Activated CD4-positive, alpha-beta T cell treated with anti-CD3 and anti-CD28 coated beads, Interleukin-2, amount 10 ng/mL, durations not matched to agents 24 days and 14 days (primary cell): ENCODE results near the gene UTP15. TPM values are rescaled to one million over a fixed set of nuclear protein-coding genes. Genes with fewer than 3 reads are reported as not detected.

Experiments used
- total RNA-seq: library from RNA; stranded (reverse); gene quantifications from 2 replicates; pipeline ENCODE4 v1.2.3, GENCODE V29; 2022

Gene UTP15
- total RNA-seq, 1 donor from 2014 or later, result 59.3 TPM

Other genes starting within 250 kb of the UTP15 start
- gene FOXD1, start 117.0 kb upstream of the UTP15 start, total RNA-seq, result 0.09 and 0.14 TPM in 2 replicates
- 960 and 998 TPM in 2 replicates for gene BTF3, start 67.3 kb upstream of the UTP15 start, total RNA-seq
- gene ANKRA2, start 104 bp upstream of the UTP15 start, total RNA-seq, result 18.5 and 19.7 TPM in 2 replicates
- 0.14 TPM in 1 of 2 replicates, not detected in the other for gene ARHGEF28, start 60.5 kb downstream of the UTP15 start, total RNA-seq